SIG-M5 treated with dmso at 0.1 percent for 504 hours (cell line): ENCODE data around the gene ETF1.
"Not testable (repeated sequence)": the region's sequence is repeated elsewhere in the genome, so short reads cannot be mapped to it uniquely, and the experiment has no call there.

Experiments used
- DNase-seq: peaks from one replicate; lab custom pipeline; 2025; ENCODE audit not compliant: unreplicated experiment; lab: John Stamatoyannopoulos, UW

ETF1 gene

DNA sequence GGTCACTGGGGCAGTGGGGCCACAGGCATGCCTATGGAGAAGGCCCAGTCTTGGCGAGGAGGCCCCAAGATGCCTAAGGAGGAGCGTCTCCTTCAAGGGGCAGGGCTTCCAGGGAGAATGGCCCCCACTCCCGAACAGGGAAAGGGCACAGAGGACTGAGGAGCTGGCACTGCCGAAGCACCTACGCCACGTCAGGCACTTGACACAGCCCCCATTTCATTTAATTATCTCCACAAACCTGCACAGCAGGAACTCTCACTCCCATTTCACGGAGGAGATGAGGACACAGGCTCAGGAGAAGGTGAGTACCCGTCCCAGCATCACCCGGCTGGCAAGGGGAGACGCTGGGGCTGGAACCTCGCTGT lies 51.8 kb downstream of the ETF1 start:
- DNase-seq = no peak

DNA sequence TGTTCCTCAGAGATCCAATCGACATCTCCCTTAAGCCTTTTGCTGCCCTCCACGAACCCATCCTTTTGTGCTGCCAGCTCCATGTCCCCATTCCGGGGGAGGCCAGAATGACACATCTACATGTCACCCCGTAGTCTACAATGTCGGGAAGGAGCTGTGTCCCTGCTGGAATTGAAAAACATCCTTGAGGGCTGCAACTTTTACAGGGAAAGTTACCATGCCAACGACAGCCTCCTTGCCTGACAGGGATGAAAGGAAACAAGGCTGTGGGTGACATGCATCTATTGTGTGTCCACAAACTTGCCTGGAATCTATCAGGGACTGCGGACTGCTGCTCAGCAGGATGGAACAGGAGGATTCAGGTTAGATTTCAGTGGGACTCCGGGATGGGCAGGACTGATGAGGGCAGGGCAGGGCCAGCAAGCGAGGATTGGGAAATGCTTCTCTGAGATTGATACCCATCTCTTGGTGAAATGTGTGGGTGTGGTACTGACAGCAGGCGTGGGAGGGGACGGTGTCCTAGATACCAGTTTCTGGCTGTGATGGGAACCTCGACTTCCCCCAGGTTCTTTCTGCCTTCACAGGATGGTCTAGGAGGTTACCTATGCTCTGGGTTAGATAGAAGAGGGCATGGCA lies 52.3 kb downstream of the ETF1 start:
- no peak for DNase-seq

DNA sequence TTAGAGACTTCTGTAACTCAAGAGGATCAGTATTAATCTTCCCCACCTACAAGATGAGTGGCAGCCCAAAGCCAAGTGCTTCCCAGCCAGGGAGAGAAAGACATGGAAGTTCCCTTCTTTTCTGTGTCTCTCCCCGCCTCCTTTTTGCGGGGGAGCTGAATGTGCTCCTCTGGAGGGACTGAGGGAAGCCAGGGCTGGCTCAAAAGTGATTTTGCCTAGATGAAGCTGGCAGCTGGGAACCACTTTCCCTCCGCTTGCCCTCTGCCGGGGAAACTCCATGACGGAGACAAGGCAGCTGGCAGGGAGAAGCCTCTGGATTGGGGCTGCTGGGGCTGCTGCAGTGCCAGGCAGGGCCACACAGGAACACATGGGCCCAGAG lies 53.4 kb downstream of the ETF1 start:
- DNase-seq = no peak

DNA sequence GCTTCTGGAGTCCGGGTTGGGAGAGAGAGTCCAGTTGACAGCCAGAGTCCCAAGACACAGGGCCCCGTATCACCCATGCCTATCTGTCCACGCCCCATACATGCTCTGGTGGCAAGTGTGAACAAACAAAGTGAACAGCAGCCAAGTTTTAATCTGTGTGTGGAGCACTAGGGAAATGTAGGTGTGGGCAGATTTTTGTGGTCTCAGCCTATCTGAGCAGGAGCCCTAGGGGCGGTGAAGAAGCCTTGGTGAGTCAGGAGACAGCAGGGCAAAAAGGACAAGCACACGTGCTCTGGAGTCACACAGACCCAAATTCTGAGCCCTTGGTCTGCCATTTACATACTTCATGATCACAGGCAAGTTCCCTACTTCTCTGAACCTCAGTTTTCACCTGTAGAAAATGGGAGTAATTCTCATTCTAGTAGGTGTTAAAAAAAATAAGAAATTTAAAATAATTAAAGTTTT lies 54.5 kb downstream of the ETF1 start:
- no peak for DNase-seq

DNA sequence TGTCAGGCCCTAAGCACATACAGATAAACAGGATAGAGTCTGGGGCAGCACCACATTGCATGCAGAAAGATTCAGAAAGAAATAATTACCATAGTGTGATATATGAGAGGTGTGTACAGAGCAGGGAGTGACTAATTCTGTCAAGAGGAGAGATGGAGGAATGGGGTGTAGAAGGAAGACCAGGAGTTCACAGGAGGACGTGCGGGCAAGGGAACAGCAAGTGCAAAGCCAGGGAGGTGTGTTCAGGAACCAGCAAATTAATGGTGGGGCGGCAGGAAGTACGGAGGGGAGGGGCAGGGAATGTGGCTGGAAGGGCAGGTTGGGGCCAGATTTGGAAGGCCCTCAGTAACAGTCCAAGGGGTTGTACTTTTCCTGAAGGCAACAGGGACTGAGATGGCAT lies 60.4 kb downstream of the ETF1 start:
- no peak for DNase-seq

DNA sequence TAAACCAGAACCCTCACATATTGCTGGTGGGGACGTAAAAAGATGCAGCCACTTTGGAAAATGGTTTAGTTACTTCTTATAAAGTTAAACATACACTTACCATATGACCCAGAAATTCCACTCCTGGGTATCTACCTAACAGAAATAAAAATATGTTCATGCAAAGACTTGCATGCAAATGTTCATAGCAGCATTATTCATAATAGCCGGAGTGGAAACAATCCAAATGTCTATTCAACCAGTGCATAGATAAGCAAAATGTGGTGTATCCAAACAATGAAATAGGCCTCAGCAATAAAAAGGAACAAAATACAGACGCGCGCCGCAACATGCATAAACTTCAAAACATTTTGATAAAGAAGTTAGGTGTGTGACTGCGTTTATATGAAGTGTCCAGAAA lies 66.1 kb downstream of the ETF1 start:
- no peak for DNase-seq

DNA sequence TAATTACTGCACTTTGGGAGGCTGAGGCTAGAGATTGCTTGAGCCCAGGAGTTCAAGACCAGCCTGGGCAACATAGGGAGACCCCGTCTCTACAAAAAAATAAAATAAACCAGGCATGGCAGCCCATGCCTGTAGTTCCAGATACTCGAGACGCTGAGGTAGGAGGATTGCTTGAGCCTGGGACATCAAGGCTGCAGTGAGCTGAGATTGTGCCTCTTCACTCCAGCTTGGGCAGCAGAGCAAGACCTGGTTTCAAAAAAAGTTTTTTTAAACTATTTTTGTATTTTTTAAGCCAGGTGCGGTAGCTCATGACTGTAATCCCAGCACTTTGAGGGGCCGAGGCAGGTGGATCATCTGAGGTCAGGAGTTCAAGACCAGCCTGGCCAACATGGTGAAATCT lies 69.9 kb downstream of the ETF1 start:
- not testable (repeated sequence) for DNase-seq

DNA sequence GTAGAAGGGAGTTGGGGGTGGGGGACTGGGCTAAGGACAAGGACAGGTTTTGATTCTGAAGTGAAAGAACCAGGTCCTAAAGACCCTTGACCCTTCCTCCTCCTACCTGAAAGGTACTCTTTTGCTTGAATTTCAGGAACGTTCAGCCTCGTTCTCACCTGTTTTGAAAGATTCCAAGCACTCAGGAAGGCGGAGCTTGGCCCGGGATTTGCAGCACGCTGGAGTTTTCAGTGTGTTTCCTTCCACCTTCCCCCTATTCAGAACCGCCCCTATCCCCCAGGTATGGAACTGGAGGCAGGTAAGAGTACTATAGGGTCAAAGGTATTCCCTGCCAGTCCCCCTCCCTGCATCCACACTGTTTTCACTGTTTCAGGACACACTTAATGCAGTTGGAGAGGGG lies 70.7 kb downstream of the ETF1 start:
- no peak for DNase-seq

DNA sequence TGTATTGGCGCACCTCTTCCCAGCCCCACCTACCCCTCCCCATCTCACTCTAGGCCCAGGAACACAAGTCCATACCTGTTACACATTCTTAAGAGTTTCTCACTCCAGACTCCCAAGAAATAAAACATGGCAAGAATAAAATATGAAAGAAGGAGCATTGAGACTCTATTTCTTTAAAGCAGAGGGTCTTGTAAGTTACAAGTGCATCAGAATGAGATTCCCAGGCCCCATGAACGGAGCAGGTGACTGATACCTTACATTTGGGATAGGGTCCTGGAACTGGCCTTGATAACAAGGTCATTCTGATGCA lies 72.0 kb downstream of the ETF1 start:
- no peak for DNase-seq

DNA sequence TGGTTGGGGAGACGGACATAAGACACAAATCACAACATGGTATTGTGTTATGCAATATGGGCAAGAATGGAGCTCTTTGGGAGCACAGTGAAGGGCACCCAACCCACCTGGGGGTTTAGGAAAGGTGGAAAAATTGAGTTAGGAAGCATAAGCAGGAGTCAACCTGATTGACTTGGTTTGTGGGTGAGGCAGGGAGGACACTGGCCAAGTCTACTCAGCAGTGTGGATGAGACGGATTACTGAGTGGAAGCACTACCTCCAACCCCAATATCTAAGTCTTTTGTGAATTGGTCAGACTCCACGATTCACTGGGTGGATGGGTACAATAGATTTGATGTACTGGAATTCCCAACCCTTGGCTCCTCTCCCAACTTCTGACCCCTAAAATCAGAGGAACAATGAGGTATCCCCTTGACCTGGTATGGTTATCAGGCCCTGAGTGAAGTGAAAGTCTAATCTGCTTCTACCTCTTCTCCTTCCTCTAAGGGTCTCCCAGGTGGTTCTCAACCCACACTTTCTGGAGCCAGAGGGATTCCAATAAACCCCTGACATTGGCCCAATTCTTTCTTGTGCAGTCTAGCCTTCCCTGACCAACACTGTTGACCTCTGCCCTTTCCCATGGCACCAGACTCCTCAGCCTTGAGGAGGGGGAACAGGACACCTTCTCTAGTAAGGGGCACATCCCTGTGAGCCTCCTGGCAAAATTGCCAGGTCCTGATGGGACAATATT lies 72.5 kb downstream of the ETF1 start:
- no peak for DNase-seq

DNA sequence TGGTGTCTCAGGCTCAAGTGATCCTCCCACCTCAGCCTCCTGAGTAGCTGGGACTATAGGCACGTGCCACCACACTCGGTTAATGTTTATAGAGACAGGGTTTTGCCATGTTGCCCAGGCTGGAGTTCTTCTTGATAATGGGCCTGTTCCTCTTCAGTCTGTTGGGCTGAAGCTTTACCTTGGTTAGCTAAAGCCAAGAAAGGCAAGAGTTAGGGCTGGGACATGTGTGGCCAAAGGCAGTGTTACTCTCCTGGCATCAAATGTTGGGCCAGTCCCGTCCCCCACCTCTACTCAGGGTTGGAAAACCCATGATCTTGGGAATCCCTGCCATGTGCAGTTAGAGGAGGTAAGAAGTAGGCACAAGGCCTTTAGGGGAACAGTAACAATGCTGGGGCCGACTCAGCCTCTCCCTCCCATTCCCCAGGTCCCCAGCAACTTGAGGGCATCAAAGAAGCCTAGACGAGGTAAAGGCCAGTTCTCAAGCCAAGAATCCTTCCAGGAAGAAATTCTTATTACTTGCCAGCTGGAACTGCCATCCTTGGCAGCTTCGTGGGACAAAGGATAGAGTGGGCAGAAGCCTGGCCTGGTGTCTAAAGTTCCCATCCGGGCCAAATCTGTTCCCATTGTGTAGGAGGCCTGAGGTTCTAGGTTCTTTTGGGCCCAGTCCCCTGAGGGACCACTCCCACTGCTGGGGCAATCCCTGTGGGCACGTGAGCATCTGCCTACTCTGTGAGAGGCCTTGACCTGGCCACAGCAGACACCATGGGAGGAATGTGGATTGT lies 73.3 kb downstream of the ETF1 start:
- no peak for DNase-seq

DNA sequence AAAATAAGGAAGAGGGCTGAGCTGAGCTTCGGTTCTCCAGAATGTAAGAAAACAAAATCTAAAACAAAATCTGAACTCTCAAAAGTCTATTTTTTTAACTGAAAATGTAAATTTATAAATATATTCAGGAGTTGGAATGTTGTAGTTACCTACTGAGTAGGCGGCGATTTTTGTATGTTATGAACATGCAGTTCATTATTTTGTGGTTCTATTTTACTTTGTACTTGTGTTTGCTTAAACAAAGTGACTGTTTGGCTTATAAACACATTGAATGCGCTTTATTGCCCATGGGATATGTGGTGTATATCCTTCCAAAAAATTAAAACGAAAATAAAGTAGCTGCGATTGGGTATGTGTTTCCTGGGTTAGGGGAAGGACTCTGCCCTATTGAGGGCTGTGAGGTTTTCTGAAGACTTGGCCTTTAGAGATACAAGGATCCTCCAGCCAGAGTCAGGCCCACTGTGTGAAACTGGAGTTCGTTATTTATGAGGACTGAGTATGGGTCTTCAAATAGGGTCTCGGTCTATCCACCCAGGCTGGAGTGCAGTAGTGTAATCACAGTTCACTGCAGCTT lies 74.0 kb downstream of the ETF1 start:
- DNase-seq = no peak

DNA sequence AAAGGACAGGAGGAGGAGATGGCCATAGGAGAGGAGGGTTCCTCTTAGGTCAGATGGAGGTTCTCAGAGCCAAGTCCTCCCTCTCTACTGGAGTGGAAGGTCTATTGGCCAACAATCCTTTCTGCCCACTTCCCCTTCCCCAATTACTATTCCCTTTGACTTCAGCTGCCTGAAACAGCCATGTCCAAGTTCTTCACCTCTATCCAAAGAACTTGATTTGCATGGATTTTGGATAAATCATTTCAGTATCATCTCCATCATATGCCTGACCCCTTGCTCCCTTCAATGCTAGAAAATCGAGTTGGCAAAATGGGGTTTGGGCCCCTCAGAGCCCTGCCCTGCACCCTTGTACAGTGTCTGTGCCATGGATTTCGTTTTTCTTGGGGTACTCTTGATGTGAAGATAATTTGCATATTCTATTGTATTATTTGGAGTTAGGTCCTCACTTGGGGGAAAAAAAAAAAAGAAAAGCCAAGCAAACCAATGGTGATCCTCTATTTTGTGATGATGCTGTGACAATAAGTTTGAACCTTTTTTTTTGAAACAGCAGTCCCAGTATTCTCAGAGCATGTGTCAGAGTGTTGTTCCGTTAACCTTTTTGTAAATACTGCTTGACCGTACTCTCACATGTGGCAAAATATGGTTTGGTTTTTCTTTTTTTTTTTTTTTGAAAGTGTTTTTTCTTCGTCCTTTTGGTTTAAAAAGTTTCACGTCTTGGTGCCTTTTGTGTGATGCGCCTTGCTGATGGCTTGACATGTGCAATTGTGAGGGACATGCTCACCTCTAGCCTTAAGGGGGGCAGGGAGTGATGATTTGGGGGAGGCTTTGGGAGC lies 74.7 kb downstream of the ETF1 start:
- DNase-seq = peak; percentile 59

DNA sequence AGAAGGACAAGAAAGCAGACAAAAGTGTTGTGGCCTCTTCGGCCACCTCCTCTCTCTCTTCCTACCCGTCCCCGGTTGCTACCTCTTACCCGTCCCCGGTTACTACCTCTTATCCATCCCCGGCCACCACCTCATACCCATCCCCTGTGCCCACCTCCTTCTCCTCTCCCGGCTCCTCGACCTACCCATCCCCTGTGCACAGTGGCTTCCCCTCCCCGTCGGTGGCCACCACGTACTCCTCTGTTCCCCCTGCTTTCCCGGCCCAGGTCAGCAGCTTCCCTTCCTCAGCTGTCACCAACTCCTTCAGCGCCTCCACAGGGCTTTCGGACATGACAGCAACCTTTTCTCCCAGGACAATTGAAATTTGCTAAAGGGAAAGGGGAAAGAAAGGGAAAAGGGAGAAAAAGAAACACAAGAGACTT lies 75.3 kb downstream of the ETF1 start:
- DNase-seq = no peak

DNA sequence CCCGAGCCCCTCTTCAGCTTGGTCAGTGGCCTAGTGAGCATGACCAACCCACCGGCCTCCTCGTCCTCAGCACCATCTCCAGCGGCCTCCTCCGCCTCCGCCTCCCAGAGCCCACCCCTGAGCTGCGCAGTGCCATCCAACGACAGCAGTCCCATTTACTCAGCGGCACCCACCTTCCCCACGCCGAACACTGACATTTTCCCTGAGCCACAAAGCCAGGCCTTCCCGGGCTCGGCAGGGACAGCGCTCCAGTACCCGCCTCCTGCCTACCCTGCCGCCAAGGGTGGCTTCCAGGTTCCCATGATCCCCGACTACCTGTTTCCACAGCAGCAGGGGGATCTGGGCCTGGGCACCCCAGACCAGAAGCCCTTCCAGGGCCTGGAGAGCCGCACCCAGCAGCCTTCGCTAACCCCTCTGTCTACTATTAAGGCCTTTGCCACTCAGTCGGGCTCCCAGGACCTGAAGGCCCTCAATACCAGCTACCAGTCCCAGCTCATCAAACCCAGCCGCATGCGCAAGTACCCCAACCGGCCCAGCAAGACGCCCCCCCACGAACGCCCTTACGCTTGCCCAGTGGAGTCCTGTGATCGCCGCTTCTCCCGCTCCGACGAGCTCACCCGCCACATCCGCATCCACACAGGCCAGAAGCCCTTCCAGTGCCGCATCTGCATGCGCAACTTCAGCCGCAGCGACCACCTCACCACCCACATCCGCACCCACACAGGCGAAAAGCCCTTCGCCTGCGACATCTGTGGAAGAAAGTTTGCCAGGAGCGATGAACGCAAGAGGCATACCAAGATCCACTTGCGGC lies 75.9 kb downstream of the ETF1 start:
- DNase-seq = no peak

DNA sequence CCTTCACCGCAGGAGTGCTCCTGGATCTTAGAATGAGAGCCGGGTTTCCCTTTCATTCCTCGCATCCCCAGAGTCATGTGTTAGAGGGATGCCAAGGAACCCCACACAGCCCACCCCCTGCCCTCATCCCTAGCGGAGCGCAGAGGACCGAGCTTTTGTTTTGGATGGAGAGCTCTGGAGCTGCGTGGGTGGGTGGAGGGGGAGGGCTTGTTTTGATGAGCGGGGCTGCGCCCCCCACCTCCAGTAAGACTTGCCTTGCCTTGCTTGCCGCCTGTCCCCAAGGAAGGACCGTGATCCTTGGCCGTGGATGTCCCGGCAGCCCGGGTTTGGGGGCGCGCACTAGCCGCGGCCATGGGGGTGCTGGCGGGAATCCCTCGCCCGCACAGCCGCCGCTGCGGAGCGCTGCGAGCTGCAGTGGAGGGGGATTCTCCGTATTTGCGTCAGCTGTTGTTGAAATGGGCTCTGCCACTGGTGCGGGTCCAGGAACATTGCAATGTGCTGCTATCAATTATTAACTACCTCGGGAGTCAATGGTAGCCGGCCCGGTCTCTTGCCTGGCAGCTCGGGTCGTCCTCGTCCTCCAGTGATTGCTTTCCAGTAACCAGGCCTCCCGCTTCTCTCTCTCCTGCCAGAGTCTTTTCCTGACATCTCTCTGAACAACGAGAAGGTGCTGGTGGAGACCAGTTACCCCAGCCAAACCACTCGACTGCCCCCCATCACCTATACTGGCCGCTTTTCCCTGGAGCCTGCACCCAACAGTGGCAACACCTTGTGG lies 76.7 kb downstream of the ETF1 start:
- DNase-seq = no peak

DNA sequence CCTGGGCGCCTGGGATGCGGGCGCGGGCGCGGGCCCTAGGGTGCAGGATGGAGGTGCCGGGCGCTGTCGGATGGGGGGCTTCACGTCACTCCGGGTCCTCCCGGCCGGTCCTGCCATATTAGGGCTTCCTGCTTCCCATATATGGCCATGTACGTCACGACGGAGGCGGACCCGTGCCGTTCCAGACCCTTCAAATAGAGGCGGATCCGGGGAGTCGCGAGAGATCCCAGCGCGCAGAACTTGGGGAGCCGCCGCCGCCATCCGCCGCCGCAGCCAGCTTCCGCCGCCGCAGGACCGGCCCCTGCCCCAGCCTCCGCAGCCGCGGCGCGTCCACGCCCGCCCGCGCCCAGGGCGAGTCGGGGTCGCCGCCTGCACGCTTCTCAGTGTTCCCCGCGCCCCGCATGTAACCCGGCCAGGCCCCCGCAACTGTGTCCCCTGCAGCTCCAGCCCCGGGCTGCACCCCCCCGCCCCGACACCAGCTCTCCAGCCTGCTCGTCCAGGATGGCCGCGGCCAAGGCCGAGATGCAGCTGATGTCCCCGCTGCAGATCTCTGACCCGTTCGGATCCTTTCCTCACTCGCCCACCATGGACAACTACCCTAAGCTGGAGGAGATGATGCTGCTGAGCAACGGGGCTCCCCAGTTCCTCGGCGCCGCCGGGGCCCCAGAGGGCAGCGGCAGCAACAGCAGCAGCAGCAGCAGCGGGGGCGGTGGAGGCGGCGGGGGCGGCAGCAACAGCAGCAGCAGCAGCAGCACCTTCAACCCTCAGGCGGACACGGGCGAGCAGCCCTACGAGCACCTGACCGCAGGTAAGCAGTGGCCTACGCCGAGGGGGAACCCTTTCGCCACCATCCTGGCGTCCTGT lies 77.5 kb downstream of the ETF1 start, which contains the start of gene EGR1:
EGR1 (plus strand) TSS at position 219 of the 864 bp plus-strand sequence; CDS start at position 502, 283 bp downstream.
- DNase-seq = peak; percentile 97
